NB4 (cell line): ENCODE results near the gene CLDND1.

Experiments used
- CTCF ChIP-seq: IDR thresholded peaks from one replicate; pipeline ENCODE4 v1.5.1; 2012; ENCODE audit warnings: low read depth, low read length
- MAX ChIP-seq: IDR thresholded peaks from 2 replicates; pipeline ENCODE4 v1.6.1; 2011; ENCODE audit warnings: low read depth, low read length
- MYC ChIP-seq: IDR thresholded peaks from 2 replicates; pipeline ENCODE4 v1.6.1; 2011; ENCODE audit warnings: low read depth, low read length
- POLR2A ChIP-seq: IDR thresholded peaks from 2 replicates; pipeline ENCODE4 v1.6.1; 2011; ENCODE audit warnings: mild to moderate bottlenecking; ENCODE audit not compliant: insufficient read length; ENCODE audit errors: extremely low read depth

- TF ChIP-seq CTCF (no peak), POLR2A (no peak), MAX (no peak), MYC (no peak)
Measured at GRCh38 chr3:98564282-98565005, 41.7 kb upstream of the CLDND1 start.
